Spleen (tissue), 11 donors: ENCODE measurements around the gene SOX5. TPM values are rescaled to one million over a fixed set of nuclear protein-coding genes. Genes with fewer than 3 reads are reported as not detected.

Experiments
- DNase-seq: peaks from one replicate; pipeline ENCODE4 v3.0.0-alpha.2; 2020
- H3K27ac ChIP-seq, 8 donors: fragments of 200-600 bp; sonication (generic) in 7 of 8; 1 replicate in 4 of 8; 2 replicates in 4 of 8; pipeline versions ENCODE4 v1.5.0 to v1.8.0; 2016 to 2021; ENCODE audit warnings: inconsistent platforms in 4 of 8, mild to moderate bottlenecking in 4 of 8, moderate library complexity in 1 of 8
- H3K27me3 ChIP-seq, 7 donors: fragments of 200-600 bp; sonication (generic) in 6 of 7; replicated peaks in 1 of 7; 1 replicate in 4 of 7; 2 replicates in 3 of 7; pipeline versions ENCODE4 v1.5.0 to v1.8.0; 2016 to 2021; ENCODE audit warnings: inconsistent platforms in 3 of 7, mild to moderate bottlenecking in 1 of 7
- H3K36me3 ChIP-seq, 6 donors: fragments of 200-600 bp; sonication (generic) in 5 of 6; 1 replicate in 4 of 6; 2 replicates in 2 of 6; pipeline versions ENCODE4 v1.5.0 to v1.8.0; 2016 to 2021; ENCODE audit warnings: inconsistent platforms in 2 of 6
- H3K4me1 ChIP-seq, 6 donors: fragments of 200-600 bp; sonication (generic) in 5 of 6; 1 replicate in 3 of 6; 2 replicates in 3 of 6; pipeline versions ENCODE4 v1.5.0 to v1.8.0; 2016 to 2021; ENCODE audit warnings: inconsistent platforms in 3 of 6
- H3K4me3 ChIP-seq, 8 donors: fragments of 200-600 bp; sonication (generic) in 7 of 8; 1 replicate in 4 of 8; 2 replicates in 4 of 8; pipeline versions ENCODE4 v1.5.0 to v1.8.0; 2016 to 2021; ENCODE audit warnings: inconsistent platforms in 4 of 8, mild to moderate bottlenecking in 4 of 8, moderate library complexity in 2 of 8
- H3K9me3 ChIP-seq, 8 donors: fragments of 200-600 bp; sonication (generic) in 7 of 8; 1 replicate in 4 of 8; 2 replicates in 4 of 8; pipeline versions ENCODE4 v1.5.0 to v1.8.0; 2016 to 2021; ENCODE audit warnings: inconsistent platforms in 4 of 8
- CTCF ChIP-seq, 11 experiments: fragments of 200-600 bp in 7 of 11; fragments of 450-650 bp in 4 of 11; sonication (generic) in 4 of 11; IDR thresholded peaks in 8 of 11; conservative IDR thresholded peaks in 3 of 11; 1 replicate in 7 of 11; 2 replicates in 4 of 11; pipeline versions ENCODE4 v1.4.0 to v1.8.0; 2016 to 2021; ENCODE audit warnings: antibody characterized with exemption in 11 of 11, inconsistent platforms in 4 of 11, mild to moderate bottlenecking in 1 of 11
- POLR2A ChIP-seq, 3 donors: fragments of 450-650 bp; IDR thresholded peaks; one replicate each; pipeline ENCODE4 v1.5.1; 2017; ENCODE audit warnings: antibody characterized with exemption in 3 of 3, mild to moderate bottlenecking in 1 of 3
- POLR2AphosphoS5 ChIP-seq, 3 donors: sonication (generic); formaldehyde crosslinking; IDR thresholded peaks; one replicate each; pipeline ENCODE4 v1.5.1; 2017; ENCODE audit warnings: antibody characterized with exemption in 3 of 3
- WGBS, 5 donors: extraction: QIAGEN DNeasy Blood & Tissue Kit in 3 of 5; methylation state at CpG; one replicate each; pipeline versions ENCODE4 v1.1.5 to v1.1.7; 2013 to 2018; 5-methylcytosine and 5-hydroxymethylcytosine counted together
- intact Hi-C: fragments of 100-400 bp; cut with DNase I; formaldehyde crosslinking; loops from one replicate; pipeline ENCODE4 v1.15.0; 2023; ENCODE audit warnings: low total_unique reads
- polyA plus RNA-seq, 3 donors: library from polyadenylated mRNA; stranded (reverse); fragments of 200-250 nt; gene quantifications; one replicate each; pipeline ENCODE4 v1.2.1, GENCODE V29; 2013
- total RNA-seq, 7 donors: library from RNA; depleted of rRNA in 3 of 7; stranded (reverse); fragments of >200 nt in 3 of 7; fragmentation: NEBNext Ultra II Directional in 4 of 7; extraction: Animal tissue kit (Norgen Biotek cat#: 25700) in 4 of 7; gene quantifications; one replicate each; pipeline versions ENCODE4 v1.1.0 to v1.2.1, GENCODE V29; 2016 to 2021
- donor health status: healthy with polysubstance abuse.
- donor health status: DM: no; HTN: no; CAD: no; lungs with moderate emphysema.
- donor health status: DM: no; HTN: no; CAD: no.
- donor health status: Bipolar disorder and iron deficiency.
- donor health status: healthy.
- donor health status: DM: no; HTN: no; CAD: no.
- donor health status: DM: yes; HTN: yes; CAD: no.

The SOX5 gene
- total and polyA plus RNA-seq, 10 donors = 0.20 to 21.3 (median 8.7) TPM

GRCh38 chr12:23600919-23601318 lies 348.6 kb downstream of the SOX5 start:
- H3K9me3 ChIP-seq = peaks cover 0 to 46% (median 38%) of the 10 kb centered on the region in 8 donors
- H3K4me1 ChIP-seq = no peaks in the 10 kb centered on the region
- WGBS, 5 donors = 82 to 91% (median 89%) methylated on average over 5 of the region's 5 CpGs
- no peak for DNase-seq
- intact Hi-C loops = no loop called here
- H3K4me3 ChIP-seq = no peak overlapping the region
- TF ChIP-seq POLR2AphosphoS5 (IDR thresholded peaks at IDR 0.05) (no peak), CTCF (IDR thresholded peaks at IDR 0.05 in 8 of 11, conservative IDR thresholded peaks at IDR 0.05 in 3 of 11) (no peak), POLR2A (IDR thresholded peaks at IDR 0.05) (no peak)
- no peaks in the 10 kb centered on the region for H3K36me3 ChIP-seq
- H3K27me3 ChIP-seq = no peaks in the 10 kb centered on the region
- H3K27ac ChIP-seq = no peak overlapping the region

- Histone ChIP-seq H3K27ac (no peak overlapping the region), H3K9me3 (peaks cover 0 to 32% (median 27%) of the 10 kb centered on the region in 8 donors), H3K36me3 (no peaks in the 10 kb centered on the region), H3K4me3 (no peak overlapping the region), H3K4me1 (no peaks in the 10 kb centered on the region), H3K27me3 (no peaks in the 10 kb centered on the region)
- no peak for DNase-seq
- 69 to 77% (median 73%) methylated on average over 3 of the region's 3 CpGs for WGBS, 5 donors
- TF ChIP-seq POLR2AphosphoS5 (IDR thresholded peaks at IDR 0.05) (no peak), POLR2A (IDR thresholded peaks at IDR 0.05) (no peak), CTCF (IDR thresholded peaks at IDR 0.05 in 8 of 11, conservative IDR thresholded peaks at IDR 0.05 in 3 of 11) (no peak)
- intact Hi-C loops = no loop called here
These were observed 352.9 kb downstream of the SOX5 start for GRCh38 chr12:23596568-23596967.

- no peak for DNase-seq
- WGBS, 5 donors = 65 to 80% (median 75%) methylated on average over 4 of the region's 4 CpGs
- H3K27me3 ChIP-seq = no peaks in the 10 kb centered on the region
- H3K36me3 ChIP-seq = no peaks in the 10 kb centered on the region
- H3K4me3 ChIP-seq = no peak overlapping the region
- intact Hi-C loops = no loop called here
- no peaks in the 10 kb centered on the region for H3K4me1 ChIP-seq
- H3K9me3 ChIP-seq = no peaks in the 10 kb centered on the region
- no peak overlapping the region for H3K27ac ChIP-seq
- TF ChIP-seq CTCF (IDR thresholded peaks at IDR 0.05 in 8 of 11, conservative IDR thresholded peaks at IDR 0.05 in 3 of 11) = no peak
- TF ChIP-seq POLR2A (IDR thresholded peaks at IDR 0.05) = no peak
- no peak for TF ChIP-seq POLR2AphosphoS5 (IDR thresholded peaks at IDR 0.05)
These were observed 361.5 kb downstream of the SOX5 start for GRCh38 chr12:23587833-23588559.

GRCh38 chr12:23585782-23586163 lies 363.7 kb downstream of the SOX5 start:
- Histone ChIP-seq H3K9me3 (no peaks in the 10 kb centered on the region), H3K4me3 (no peak overlapping the region), H3K36me3 (no peaks in the 10 kb centered on the region), H3K27me3 (no peaks in the 10 kb centered on the region), H3K4me1 (no peaks in the 10 kb centered on the region), H3K27ac (no peak overlapping the region)
- DNase-seq = no peak
- intact Hi-C loops = no loop called here
- TF ChIP-seq POLR2AphosphoS5 (IDR thresholded peaks at IDR 0.05) (no peak), CTCF (IDR thresholded peaks at IDR 0.05 in 8 of 11, conservative IDR thresholded peaks at IDR 0.05 in 3 of 11) (no peak), POLR2A (IDR thresholded peaks at IDR 0.05) (no peak)
- WGBS, 5 donors = 82 to 88% (median 84%) methylated on average over 11 of the region's 11 CpGs
